MG63 (cell line): ENCODE data around the gene PTPRN2. TPM values are rescaled to one million over a fixed set of nuclear protein-coding genes. Genes with fewer than 3 reads are reported as not detected.
"Not testable (repeated sequence)": the region's sequence is repeated elsewhere in the genome, so short reads cannot be mapped to it uniquely, and the experiment has no call there.

Source experiments
- DNase-seq: peaks from one replicate; pipeline ENCODE4 v3.0.0-alpha.2; 2020
- H3K27me3 ChIP-seq: fragments of 250-450 bp; sonication (Bioruptor Pico); 2 replicates; pipeline ENCODE4 v1.5.1; 2020; ENCODE audit warnings: mild to moderate bottlenecking, moderate library complexity
- H3K36me3 ChIP-seq: fragments of 250-450 bp; sonication (Bioruptor Pico); 2 replicates; pipeline ENCODE4 v1.5.1; 2020; ENCODE audit warnings: mild to moderate bottlenecking, moderate library complexity
- H3K4me3 ChIP-seq: fragments of 250-450 bp; sonication (Bioruptor Pico); 2 replicates; pipeline ENCODE4 v1.5.1; 2020; ENCODE audit warnings: mild to moderate bottlenecking, moderate library complexity
- H3K9me3 ChIP-seq: fragments of 250-450 bp; sonication (Bioruptor Pico); 2 replicates; pipeline ENCODE4 v1.5.1; 2020; ENCODE audit warnings: mild to moderate bottlenecking, moderate library complexity
- total RNA-seq: library from RNA; depleted of rRNA; stranded (reverse); fragments of >200 nt; shearing (Covaris generic); gene quantifications from 2 replicates; pipeline ENCODE4 v1.2.3, GENCODE V29; 2014; ENCODE audit warnings: low replicate concordance

The PTPRN2 gene
- total RNA-seq, 1 experiment from 2014 or later = 0.16 TPM

DNA sequence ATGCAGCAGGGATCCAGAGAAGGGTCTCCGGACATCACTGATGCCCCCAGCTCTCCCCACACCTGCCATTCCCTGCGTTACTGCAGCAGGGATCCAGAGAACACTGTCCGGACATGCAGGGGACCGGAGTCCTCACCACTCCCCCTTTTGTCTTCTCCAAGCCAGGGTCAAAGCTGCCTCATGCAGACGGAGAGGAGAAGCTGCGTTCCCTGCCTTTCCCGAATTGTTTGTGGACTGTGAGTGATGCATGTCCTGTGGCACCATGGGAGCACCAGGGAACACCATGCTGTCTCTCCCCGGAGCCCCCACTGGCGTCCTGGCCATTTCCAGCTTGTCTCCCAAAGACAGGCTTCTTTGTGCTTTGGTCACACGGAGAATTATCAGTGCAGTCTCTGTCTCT is 599.7 kb downstream of the PTPRN2 start:
- Histone ChIP-seq H3K27me3 (no peaks in the 10 kb centered on the region), H3K9me3 (no peaks in the 10 kb centered on the region), H3K4me3 (no peak overlapping the region), H3K36me3 (no peaks in the 10 kb centered on the region)
- DNase-seq = no peak

DNA sequence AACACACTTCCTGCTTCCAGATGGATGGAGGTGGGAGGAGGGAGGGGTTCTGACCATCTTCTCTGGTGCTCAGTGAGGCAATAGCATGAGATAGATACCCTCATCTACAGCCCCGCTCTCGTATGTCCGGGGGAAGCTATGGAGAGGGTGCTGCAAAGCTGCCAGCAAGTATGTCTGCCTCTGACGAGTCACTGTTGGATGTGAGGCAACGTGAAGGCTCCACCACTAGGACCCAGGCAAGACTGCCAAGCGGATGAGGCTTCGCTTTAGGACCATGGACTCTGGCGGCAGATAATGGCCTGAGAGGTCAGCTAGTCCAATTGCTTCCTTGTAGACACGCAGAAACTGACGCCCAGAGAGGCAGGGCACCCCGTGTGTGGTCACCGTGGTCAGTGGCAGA is 601.6 kb downstream of the PTPRN2 start:
- no peak overlapping the region for H3K4me3 ChIP-seq
- H3K9me3 ChIP-seq = no peaks in the 10 kb centered on the region
- no peak for DNase-seq
- H3K36me3 ChIP-seq = no peaks in the 10 kb centered on the region
- H3K27me3 ChIP-seq = no peaks in the 10 kb centered on the region

DNA sequence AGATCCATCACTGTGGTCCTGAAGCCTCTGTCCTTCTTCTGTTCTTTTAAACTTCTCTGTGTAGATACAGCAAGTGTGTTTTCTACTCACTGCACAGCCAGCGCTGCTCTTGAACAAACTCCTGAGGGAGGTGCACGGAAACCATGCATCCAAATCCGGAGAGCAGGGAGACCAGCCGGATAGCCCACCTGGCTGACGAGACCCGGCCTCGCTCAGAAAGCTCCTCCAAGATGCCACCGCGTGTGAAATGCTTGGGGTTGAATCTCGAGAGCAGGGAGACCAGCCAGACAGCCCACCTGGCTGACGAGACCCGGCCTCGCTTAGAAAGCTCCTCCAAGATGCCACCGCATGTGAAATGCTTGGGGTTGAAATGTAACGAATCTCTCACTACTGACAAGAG is 602.0 kb downstream of the PTPRN2 start:
- Histone ChIP-seq H3K36me3 (no peaks in the 10 kb centered on the region), H3K9me3 (no peaks in the 10 kb centered on the region), H3K4me3 (no peak overlapping the region), H3K27me3 (no peaks in the 10 kb centered on the region)
- DNase-seq = no peak

DNA sequence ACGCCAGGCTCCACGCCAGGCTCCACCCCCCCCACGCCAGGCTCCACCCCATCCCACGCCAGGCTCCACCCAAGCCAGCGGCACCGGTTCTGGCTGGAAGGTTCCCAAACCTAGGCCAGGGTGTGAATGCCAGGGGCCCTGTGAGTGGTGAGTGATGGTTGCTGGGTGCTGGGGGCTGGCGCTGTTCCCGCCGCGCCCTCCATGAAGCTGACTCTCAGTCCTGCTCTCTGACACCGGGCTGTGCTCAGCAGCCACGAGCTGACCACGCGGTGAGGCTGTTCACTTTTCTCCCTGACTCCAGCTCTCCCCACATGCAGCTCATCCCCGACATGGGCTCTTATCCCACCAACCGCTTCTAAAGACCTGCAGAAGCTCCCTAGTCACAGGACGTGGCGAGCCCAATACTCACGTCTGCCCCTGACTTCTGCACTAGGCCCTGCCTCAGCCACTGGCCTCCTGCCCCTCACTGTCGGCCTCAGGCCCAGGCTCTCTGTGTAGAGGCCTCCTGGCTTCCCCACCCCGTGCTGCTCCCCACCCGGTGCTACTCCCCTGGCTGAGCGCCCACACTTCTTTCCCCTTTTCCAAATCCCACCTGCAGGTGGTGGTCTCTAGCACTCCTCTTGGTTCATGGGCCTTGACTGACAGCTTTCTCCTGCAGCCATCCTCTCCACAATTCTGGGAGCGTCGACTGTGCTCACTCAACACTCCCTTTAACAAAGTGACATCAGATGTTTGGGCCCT is 603.0 kb downstream of the PTPRN2 start:
- H3K4me3 ChIP-seq = no peak overlapping the region
- no peak for DNase-seq
- no peaks in the 10 kb centered on the region for H3K27me3 ChIP-seq
- H3K36me3 ChIP-seq = no peaks in the 10 kb centered on the region
- H3K9me3 ChIP-seq = no peaks in the 10 kb centered on the region

DNA sequence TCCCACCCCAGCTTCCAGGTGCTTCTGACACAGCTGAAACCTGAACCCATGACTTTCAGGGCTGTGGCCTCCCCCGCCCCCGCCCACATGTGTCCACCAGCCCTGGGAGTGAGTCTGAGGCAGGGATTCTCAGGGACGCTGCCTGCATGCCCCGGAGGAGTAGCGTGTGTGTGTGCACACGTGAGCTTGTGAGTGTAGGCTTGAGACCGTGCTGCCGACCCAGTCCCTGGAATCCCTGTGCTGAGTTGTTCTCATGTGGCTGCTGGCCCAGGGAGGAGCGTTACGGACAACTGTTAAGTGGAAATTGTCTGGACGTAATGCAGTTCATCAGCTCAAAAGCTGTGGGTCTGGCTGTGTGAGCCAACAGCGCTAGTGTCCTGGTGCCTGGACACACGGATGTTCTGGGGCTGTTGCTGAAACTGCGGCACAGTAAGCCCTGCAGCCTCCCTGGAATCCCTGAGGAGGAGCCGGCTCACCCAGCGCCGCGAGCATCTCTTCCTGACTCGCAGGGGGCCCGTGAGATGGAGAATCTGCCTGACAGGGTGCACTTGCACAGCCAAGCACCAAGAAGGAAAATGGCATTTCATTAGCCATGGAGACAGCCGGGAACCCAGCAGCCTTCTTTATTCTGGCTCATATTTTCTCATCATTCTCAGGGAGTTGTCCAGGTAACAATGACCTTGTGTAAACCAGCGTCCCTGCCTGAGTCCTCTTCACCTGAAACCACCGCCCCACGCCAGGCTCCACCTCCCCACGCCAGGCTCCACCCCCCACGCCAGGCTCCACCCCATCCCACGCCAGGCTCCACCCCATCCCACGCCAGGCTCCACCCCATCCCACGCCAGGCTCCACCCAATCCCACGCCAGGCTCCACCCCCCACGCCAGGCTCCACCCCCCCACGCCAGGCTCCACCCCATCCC is 603.9 kb downstream of the PTPRN2 start:
- Histone ChIP-seq H3K36me3 (no peaks in the 10 kb centered on the region), H3K9me3 (no peaks in the 10 kb centered on the region), H3K27me3 (no peaks in the 10 kb centered on the region), H3K4me3 (no peak overlapping the region)
- DNase-seq = no peak

DNA sequence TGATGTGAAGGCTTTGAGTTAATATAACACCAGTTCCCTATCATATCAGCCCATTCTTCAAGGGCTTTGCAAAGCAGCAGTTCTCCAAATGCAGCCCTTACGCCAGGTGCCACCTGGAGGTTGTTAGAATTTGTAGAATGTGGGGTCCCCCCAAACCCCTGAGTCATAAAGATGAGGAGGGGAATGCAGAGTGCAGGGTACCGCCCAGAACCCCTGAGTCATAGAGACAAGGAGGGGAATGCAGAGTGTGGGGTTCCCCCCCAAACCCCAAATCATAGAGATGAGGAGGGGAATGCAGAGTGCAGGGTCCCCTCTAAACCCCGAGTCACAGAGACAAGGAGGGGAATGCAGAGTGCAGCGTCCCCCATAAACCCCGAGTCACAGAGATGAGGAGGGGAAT is 605.8 kb downstream of the PTPRN2 start:
- H3K36me3 ChIP-seq = no peaks in the 10 kb centered on the region
- DNase-seq = no peak
- H3K9me3 ChIP-seq = no peaks in the 10 kb centered on the region
- no peaks in the 10 kb centered on the region for H3K27me3 ChIP-seq
- H3K4me3 ChIP-seq = no peak overlapping the region

DNA sequence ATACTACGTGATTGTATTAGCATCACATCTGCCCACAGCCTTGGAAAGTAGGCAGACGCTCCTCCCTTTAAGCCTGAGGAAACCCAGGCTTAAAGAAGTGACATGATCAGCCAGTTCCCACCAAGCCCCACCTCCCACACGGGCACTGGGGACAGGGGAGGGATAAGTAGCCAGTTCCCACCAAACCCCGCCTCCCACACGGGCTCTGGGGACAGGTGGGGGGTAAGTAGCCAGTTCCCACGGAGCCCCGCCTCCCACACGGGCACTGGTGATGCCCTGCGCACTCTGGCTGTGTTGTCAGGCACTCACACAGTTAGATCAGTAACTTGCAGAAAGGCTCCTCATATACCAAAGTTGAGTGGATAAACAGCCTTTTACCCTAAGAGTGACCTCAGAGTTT is 606.8 kb downstream of the PTPRN2 start:
- Histone ChIP-seq H3K27me3 (no peaks in the 10 kb centered on the region), H3K4me3 (no peak overlapping the region), H3K9me3 (no peaks in the 10 kb centered on the region), H3K36me3 (no peaks in the 10 kb centered on the region)
- DNase-seq = no peak

DNA sequence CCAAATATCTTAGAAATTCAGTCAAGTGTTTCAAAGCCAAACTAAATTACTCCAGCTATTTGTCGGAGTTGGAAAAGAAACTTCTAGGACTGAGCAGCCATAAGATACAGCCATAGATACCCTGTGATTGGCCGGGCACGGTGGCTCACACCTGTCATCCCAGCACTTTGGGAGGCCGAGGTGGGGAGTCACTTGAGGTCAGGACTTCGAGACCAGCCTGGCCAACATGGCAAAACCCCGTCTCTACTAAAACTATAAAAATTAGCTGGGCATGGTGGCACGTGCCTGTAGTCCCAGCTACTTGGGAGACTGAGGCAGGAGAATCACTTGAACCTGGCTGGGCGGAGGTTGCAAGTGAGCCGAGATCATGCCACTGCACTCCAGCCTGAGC is 607.3 kb downstream of the PTPRN2 start:
- H3K4me3 ChIP-seq, H3K9me3 ChIP-seq, H3K36me3 ChIP-seq, DNase-seq, H3K27me3 ChIP-seq: not testable (repeated sequence)

DNA sequence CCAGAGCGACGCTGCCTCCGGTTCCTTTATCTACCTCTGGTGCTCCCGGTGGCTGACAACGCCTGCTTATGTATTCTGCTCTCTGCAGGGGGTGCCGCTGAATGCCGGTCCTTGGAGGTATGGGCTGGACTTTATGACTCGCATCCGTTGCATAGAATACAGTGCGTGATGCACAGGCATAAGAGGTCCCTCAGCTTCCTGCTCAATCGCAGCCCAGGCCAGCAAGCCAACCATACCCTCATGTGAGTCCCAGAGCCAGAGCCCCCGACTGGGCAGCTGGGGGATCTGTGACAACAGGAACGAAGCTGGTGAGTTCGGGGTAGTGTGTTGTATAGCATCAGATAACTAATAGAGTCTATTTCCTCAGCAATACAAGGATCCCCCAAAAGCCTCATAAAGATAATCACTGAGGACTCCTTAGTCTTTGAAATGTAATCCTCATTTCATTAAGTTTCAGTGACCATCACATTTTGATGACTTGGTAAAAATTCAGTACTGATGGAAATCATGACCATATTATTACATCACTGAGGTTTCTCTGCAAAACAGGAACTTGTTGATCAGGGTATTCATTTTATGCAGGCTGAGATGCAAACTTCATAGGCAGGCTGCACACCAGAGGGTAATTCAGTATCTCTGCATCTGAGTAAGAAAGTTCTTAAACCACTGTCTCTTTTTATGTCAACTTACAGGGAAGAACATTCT is 607.8 kb downstream of the PTPRN2 start:
- no peaks in the 10 kb centered on the region for H3K9me3 ChIP-seq
- no peaks in the 10 kb centered on the region for H3K27me3 ChIP-seq
- no peak overlapping the region for H3K4me3 ChIP-seq
- no peak for DNase-seq
- H3K36me3 ChIP-seq = no peaks in the 10 kb centered on the region

DNA sequence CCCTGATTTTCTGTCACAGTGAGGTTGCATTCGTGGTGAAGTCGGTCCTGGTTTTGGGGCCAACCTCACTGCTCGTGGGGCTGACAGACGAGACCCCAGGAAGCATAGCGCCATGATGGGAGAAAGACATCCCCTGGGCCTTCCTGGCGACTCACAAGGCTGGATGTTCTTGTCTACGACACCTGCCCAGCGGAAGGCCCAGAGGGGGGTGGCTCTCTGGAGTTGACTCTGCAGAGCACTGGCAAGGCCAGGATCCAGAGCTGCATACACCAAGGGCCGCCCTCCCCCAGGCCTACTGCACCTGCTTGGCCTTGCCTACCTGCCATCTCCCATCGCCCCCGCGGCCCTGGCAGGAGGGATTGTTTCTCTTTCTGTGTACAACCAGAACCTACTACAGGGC is 608.9 kb downstream of the PTPRN2 start:
- DNase-seq = no peak
- Histone ChIP-seq H3K36me3 (no peaks in the 10 kb centered on the region), H3K4me3 (no peak overlapping the region), H3K9me3 (no peaks in the 10 kb centered on the region), H3K27me3 (no peaks in the 10 kb centered on the region)

DNA sequence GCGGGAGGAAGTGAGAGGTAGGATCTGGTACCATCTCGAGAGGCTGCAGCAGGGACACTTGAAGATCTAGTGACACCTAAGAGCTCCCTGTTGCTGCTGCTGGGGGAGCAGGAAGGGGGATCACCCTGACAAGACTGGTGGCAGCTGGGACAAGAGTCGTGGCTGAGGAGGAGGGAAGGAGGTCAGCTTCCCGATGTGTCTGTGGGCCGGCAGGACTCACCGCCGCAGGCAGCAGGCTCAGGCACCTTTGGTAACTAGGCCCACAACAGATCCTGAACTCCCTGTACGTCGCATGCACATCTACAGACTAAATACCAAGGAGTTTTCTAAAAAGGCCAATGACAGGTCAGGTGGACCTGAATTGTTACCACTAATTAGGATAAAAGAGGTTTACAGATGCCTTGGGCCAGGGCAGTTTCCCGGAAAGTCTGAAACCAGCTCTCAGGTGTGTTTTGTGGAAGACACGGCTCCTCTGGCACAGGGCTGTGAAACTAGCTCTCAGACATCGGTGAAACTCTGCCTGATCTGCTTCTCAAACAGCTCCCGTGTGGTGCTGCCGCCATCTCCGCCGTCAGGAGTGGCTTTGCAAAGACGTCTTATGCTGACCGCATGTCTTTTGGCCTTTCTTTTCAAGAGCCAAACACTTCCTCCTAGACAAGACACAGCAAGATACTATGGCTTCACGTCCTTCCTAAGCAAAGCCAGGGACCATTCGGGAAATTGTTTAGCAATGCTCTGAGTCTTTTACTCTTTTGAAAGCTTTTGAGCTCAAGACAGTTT is 609.7 kb downstream of the PTPRN2 start:
- H3K4me3 ChIP-seq = no peak overlapping the region
- H3K36me3 ChIP-seq = no peaks in the 10 kb centered on the region
- no peak for DNase-seq
- H3K27me3 ChIP-seq = no peaks in the 10 kb centered on the region
- H3K9me3 ChIP-seq = no peaks in the 10 kb centered on the region

DNA sequence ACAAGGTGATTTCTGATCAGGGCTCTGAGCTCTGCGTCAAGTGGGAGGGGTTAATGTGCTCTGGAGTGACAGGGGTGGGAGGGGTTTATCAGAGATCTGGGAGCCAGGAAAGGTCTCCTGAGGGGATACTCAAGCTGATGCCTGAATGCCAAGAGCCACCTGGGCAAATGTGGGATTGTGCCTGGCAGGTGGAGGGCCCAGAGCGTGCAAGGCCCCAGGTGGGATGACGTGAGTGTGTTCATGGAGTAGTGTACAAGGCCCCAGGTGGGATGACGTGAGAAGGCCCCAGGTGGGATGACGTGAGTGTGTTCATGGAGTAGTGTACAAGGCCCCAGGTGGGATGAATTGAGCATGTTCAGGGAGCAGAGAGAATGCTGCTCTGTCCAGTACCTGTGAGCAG is 610.3 kb downstream of the PTPRN2 start:
- no peaks in the 10 kb centered on the region for H3K9me3 ChIP-seq
- no peak overlapping the region for H3K4me3 ChIP-seq
- no peaks in the 10 kb centered on the region for H3K27me3 ChIP-seq
- no peak for DNase-seq
- no peaks in the 10 kb centered on the region for H3K36me3 ChIP-seq

DNA sequence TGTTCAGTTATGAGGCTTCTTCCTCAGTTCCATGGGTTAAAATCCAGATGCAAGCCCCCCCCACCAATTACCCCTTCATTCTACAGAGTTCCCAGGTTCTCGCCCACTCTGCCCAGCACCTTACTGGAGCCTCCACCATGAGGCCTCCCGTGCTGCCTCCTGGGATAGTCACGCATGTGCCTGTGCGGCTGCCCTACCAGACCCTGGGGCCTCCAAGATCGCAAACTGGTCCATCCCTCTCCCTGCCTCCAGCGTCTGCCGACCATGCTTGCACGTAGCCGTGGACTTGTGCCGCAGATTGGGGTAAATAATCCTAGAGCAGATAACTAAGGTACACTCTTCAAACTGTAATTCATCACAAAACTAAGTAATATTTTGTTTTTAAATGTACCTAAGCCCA is 611.2 kb downstream of the PTPRN2 start:
- H3K36me3 ChIP-seq = no peaks in the 10 kb centered on the region
- H3K4me3 ChIP-seq = no peak overlapping the region
- H3K27me3 ChIP-seq = no peaks in the 10 kb centered on the region
- no peak for DNase-seq
- no peaks in the 10 kb centered on the region for H3K9me3 ChIP-seq

DNA sequence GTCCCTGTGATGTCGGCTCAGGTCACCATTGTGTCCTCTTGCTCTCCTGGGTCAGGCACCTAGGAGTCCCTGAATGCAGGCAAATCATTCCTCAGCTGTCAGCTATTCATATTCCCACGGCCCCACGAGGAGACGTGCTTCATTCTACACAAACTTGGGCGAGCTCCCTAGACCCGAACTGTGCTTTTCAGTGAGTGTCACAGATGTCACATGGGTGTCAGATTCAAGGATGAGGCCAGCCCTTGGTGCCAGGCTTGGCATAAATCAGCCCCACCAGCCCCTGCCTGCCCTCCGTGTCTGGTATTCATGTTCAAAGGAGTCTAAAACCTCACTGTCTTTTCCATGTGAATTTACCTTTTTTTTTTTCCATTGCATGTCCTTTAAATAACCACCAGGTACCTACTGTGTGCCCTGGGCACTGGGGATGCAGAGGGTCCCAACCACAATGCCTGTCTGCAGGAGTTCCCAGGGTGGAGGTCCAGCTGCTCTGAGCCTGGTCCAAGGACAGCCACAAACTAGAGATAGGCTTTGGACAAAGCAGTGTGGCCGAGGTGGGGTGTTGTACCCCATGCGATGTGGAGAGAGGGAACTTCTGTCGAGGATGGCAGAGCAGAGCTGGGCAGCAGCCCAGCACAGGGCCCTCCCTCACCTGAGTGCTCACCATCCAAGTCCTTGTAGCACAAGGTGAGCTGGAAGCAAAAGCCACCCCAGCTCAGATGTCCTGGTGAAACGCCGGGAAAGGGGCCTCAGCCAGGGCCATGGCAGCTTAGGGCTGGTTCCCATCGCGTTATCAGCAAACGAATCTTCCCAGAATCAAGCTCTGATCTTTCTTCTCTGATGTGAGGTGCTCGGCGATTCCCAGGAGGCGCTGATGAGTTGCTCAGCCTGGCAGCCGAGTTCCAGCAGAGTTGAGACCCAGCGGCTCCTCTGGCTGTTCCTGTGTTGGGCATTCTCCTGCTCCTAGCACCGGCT is 611.9 kb downstream of the PTPRN2 start:
- Histone ChIP-seq H3K4me3 (no peak overlapping the region), H3K36me3 (no peaks in the 10 kb centered on the region), H3K27me3 (no peaks in the 10 kb centered on the region), H3K9me3 (no peaks in the 10 kb centered on the region)
- no peak for DNase-seq

DNA sequence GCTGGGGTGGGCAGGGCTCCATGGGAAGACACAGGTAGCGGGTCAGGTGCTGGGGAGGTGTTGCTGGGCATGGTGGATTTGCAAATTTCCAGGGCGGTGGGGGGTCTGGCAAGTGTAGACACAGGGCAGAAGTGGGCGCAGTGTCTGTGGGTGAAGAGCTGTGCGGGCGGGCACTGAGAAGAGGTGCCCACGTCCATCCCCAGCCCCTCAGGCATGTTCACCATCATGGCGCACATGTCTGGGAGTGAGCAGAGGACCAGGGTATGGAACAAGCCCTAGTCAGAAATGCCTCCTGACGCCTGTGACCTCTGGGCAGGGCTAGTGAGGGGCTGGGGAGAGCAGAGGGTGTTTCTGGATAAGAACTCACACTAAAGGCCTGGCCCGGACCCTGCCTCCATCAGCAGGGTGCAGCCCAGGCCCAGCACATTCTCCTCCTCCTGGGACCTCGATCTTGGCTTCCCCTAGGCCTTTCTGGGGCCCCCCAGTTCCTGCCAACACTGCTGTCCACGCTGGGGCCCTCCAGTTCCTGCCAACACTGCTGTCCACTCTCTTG is 612.9 kb downstream of the PTPRN2 start:
- DNase-seq = no peak
- Histone ChIP-seq H3K9me3 (no peaks in the 10 kb centered on the region), H3K36me3 (no peaks in the 10 kb centered on the region), H3K27me3 (no peaks in the 10 kb centered on the region), H3K4me3 (no peak overlapping the region)
